PFSK-1 (cell line): ENCODE measurements around the gene LTB.

Source experiments
- POLR2AphosphoS5 ChIP-seq: IDR thresholded peaks from 2 replicates; pipeline ENCODE4 v1.6.1; 2012; ENCODE audit warnings: low read depth, mild to moderate bottlenecking, control low read depth, low read length, moderate library complexity
- SIN3A ChIP-seq: IDR thresholded peaks from 2 replicates; pipeline ENCODE4 v1.6.1; 2012; ENCODE audit warnings: mild to moderate bottlenecking, low read length, moderate library complexity, borderline replicate concordance; ENCODE audit not compliant: insufficient read depth
- TAF1 ChIP-seq: IDR thresholded peaks from 2 replicates; pipeline ENCODE4 v1.6.1; 2012; ENCODE audit warnings: low read length, control low read depth, borderline replicate concordance; ENCODE audit not compliant: insufficient read depth

DNA sequence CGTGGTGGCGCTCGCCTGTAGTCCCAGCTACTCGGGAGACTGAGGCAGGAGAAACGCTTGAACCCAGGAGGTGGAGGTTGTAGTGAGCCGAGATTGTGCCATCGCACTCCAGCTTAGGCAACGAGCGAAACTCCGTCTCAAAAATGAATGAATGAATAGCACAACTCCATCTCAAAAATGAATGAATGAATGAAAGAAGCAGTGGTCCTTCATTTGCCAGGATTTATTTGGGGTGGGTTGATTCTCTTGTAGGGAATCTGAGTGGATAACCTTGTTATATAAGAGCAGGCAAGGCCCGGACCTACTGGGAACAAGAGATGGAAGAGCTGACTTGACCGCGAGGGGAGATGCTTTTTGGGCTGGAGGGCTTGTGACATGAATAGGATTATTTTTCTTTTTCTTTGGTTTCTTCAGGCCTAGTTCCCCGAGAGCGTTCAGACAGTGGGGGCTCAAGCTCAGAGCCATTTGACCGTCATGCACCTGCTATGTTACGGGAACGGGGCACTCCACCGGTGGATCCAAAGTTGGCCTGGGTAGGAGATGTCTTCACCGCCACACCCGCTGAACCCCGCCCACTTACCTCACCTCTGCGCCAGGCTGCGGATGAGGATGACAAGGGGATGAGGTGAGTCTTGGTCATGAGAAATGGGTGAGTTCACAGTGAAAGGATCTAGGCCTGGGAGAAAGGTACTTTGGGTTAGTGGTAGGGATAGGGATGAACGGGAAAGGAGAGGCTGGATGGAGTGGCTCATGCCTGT lies 48.1 kb upstream of the LTB start:
- TF ChIP-seq POLR2AphosphoS5 (peak; percentile 41; the same call in 1 of the 2 replicates), SIN3A (no peak), TAF1 (no peak)
